Vagina (tissue), 2 donors: ENCODE results near the gene RRM2. TPM values are rescaled to one million over a fixed set of nuclear protein-coding genes. Genes with fewer than 3 reads are reported as not detected.

Source experiments
- DNase-seq, 2 donors: peaks; one replicate each; pipeline ENCODE4 v3.0.0-alpha.2; 2017; ENCODE audit errors: extremely low spot score in 2 of 2
- H3K27ac ChIP-seq: fragments of 200-600 bp; sonication (generic); one replicate; pipeline ENCODE4 v1.5.1; 2019
- H3K27me3 ChIP-seq: fragments of 200-600 bp; sonication (generic); one replicate; pipeline ENCODE4 v1.5.1; 2019
- H3K36me3 ChIP-seq, 2 donors: fragments of 200-600 bp; sonication (generic); one replicate each; pipeline ENCODE4 v1.5.1; 2017 to 2019
- H3K4me1 ChIP-seq: fragments of 200-600 bp; sonication (generic); one replicate; pipeline ENCODE4 v1.5.1; 2019
- H3K4me3 ChIP-seq, 2 donors: fragments of 200-600 bp; sonication (generic); 1 replicate in 1 of 2; 2 replicates in 1 of 2; pipeline ENCODE4 v1.5.1; 2016 to 2019
- H3K9me3 ChIP-seq: fragments of 200-600 bp; sonication (generic); one replicate; pipeline ENCODE4 v1.5.1; 2019
- POLR2A ChIP-seq, 2 donors: fragments of 450-650 bp; IDR thresholded peaks; one replicate each; pipeline ENCODE4 v1.6.1; 2017; ENCODE audit warnings: antibody characterized with exemption in 2 of 2, mild to moderate bottlenecking in 2 of 2, moderate library complexity in 2 of 2
- POLR2AphosphoS5 ChIP-seq, 2 donors: sonication (generic); formaldehyde crosslinking; IDR thresholded peaks; one replicate each; pipeline ENCODE4 v1.9.0; 2017; ENCODE audit warnings: antibody characterized with exemption in 2 of 2, mild to moderate bottlenecking in 2 of 2, low read depth in 1 of 2; ENCODE audit not compliant: insufficient read depth in 1 of 2
- intact Hi-C: fragments of 100-400 bp; cut with DNase I; formaldehyde crosslinking; loops from one replicate; pipeline ENCODE4 v1.15.1; 2023
- total RNA-seq: library from RNA; depleted of rRNA; stranded (reverse); fragments of >200 nt; gene quantifications from one replicate; pipeline ENCODE4 v1.2.3, GENCODE V29; 2016
- TF ChIP-seq, protein P1 (sequence below), 3 experiments: fragments of 450-650 bp in 2 of 3; fragments of 200-600 bp in 1 of 3; sonication (generic) in 1 of 3; IDR thresholded peaks; one replicate each; pipeline ENCODE4 v1.5.1; 2017 to 2019; ENCODE audit warnings: antibody characterized with exemption in 3 of 3, mild to moderate bottlenecking in 2 of 3, moderate library complexity in 2 of 3

The RRM2 gene
- total RNA-seq, 1 donor from 2014 or later: 11.0 TPM

- Histone ChIP-seq H3K27ac (no peak overlapping the region), H3K36me3 (no peaks in the 10 kb centered on the region), H3K4me1 (no peaks in the 10 kb centered on the region), H3K4me3 (no peak overlapping the region), H3K9me3 (no peaks in the 10 kb centered on the region), H3K27me3 (no peaks in the 10 kb centered on the region)
- DNase-seq: no peak
- intact Hi-C loops: no loop called here
- TF ChIP-seq, protein P1, sequence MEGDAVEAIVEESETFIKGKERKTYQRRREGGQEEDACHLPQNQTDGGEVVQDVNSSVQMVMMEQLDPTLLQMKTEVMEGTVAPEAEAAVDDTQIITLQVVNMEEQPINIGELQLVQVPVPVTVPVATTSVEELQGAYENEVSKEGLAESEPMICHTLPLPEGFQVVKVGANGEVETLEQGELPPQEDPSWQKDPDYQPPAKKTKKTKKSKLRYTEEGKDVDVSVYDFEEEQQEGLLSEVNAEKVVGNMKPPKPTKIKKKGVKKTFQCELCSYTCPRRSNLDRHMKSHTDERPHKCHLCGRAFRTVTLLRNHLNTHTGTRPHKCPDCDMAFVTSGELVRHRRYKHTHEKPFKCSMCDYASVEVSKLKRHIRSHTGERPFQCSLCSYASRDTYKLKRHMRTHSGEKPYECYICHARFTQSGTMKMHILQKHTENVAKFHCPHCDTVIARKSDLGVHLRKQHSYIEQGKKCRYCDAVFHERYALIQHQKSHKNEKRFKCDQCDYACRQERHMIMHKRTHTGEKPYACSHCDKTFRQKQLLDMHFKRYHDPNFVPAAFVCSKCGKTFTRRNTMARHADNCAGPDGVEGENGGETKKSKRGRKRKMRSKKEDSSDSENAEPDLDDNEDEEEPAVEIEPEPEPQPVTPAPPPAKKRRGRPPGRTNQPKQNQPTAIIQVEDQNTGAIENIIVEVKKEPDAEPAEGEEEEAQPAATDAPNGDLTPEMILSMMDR (IDR thresholded peaks at IDR 0.05): no peak
- TF ChIP-seq POLR2AphosphoS5 (IDR thresholded peaks at IDR 0.05; ENCODE audit: insufficient read depth in 1 of 2, low read depth in 1 of 2) (no peak), POLR2A (IDR thresholded peaks at IDR 0.05) (no peak)
These were observed 37.1 kb downstream of the RRM2 start for GRCh38 chr2:10159581-10160131.

GRCh38 chr2:10160203-10160955, 37.8 kb downstream of the RRM2 start:
- H3K27ac ChIP-seq: no peak overlapping the region
- TF ChIP-seq, protein P1 (IDR thresholded peaks at IDR 0.05): no peak
- TF ChIP-seq POLR2AphosphoS5 (IDR thresholded peaks at IDR 0.05; ENCODE audit: insufficient read depth in 1 of 2, low read depth in 1 of 2): no peak
- no peak for TF ChIP-seq POLR2A (IDR thresholded peaks at IDR 0.05)
- intact Hi-C loops: no loop called here
- H3K27me3 ChIP-seq: no peaks in the 10 kb centered on the region
- H3K9me3 ChIP-seq: no peaks in the 10 kb centered on the region
- H3K36me3 ChIP-seq: no peaks in the 10 kb centered on the region
- no peak overlapping the region for H3K4me3 ChIP-seq
- DNase-seq: no peak
- no peaks in the 10 kb centered on the region for H3K4me1 ChIP-seq

DNA sequence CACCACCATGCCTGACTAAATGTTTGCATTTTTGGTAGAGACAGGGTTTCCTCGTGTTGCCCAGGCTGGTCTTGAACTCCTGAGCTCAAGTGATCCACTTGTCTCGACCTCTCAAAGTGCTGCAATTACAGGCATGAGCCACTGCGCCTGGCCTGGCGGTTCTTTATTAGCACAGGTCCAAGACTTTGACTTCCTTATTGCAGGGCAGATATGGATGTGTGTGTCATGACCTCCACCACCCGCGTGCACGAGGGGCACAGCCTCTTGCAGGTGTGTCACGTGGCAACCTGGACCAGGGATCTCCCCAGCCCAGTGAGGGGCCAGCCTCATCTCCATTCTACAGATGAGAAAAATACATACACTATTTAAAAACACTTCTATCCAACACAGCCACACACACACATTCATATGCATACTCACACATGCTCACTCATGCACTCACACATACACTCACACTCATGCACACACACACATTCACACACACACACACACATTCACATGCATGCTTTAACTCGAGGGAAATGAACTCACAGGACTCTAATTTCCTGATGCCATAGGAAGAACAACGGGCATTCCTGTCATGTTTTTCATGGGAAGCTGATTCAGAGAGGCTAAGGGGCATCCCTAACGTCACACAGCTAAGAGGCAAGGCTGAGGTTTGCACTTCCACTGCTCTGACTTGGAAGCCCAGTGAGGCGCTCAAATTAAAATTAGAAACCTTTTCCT, 38.8 kb downstream of the RRM2 start:
- no peak overlapping the region for H3K27ac ChIP-seq
- intact Hi-C loops: no loop called here
- peak in 1 of 2 donors; percentile 77 for DNase-seq
- TF ChIP-seq, protein P1 (IDR thresholded peaks at IDR 0.05): no peak
- no peak for TF ChIP-seq POLR2AphosphoS5 (IDR thresholded peaks at IDR 0.05; ENCODE audit: insufficient read depth in 1 of 2, low read depth in 1 of 2)
- no peaks in the 10 kb centered on the region for H3K27me3 ChIP-seq
- H3K4me3 ChIP-seq: no peak overlapping the region
- H3K36me3 ChIP-seq: no peaks in the 10 kb centered on the region
- H3K9me3 ChIP-seq: no peaks in the 10 kb centered on the region
- H3K4me1 ChIP-seq: no peaks in the 10 kb centered on the region

- H3K9me3 ChIP-seq: no peaks in the 10 kb centered on the region
- H3K4me3 ChIP-seq: no peak overlapping the region
- H3K27me3 ChIP-seq: no peaks in the 10 kb centered on the region
- intact Hi-C loops: no loop called here
- DNase-seq: no peak
- H3K4me1 ChIP-seq: no peaks in the 10 kb centered on the region
- no peaks in the 10 kb centered on the region for H3K36me3 ChIP-seq
- TF ChIP-seq POLR2A (IDR thresholded peaks at IDR 0.05) (no peak), POLR2AphosphoS5 (IDR thresholded peaks at IDR 0.05; ENCODE audit: insufficient read depth in 1 of 2, low read depth in 1 of 2) (no peak)
- TF ChIP-seq, protein P1 (IDR thresholded peaks at IDR 0.05): no peak
- no peak overlapping the region for H3K27ac ChIP-seq
These were observed 39.5 kb downstream of the RRM2 start for GRCh38 chr2:10161961-10162441.
